HT-29 (cell line): ENCODE measurements around the gene TMEM82. TPM values are rescaled to one million over a fixed set of nuclear protein-coding genes. Genes with fewer than 3 reads are reported as not detected.

Experiments used
- DNase-seq: peaks from one replicate; pipeline ENCODE4 v3.0.0-alpha.2; 2015; ENCODE audit warnings: low spot score
- total RNA-seq: library from RNA; depleted of rRNA; stranded (reverse); fragments of >200 nt; shearing (Covaris generic); gene quantifications from 2 replicates; pipeline ENCODE4 v1.2.3, GENCODE V29; 2014

The TMEM82 gene
- total RNA-seq, 1 experiment from 2014 or later: not detected

DNA sequence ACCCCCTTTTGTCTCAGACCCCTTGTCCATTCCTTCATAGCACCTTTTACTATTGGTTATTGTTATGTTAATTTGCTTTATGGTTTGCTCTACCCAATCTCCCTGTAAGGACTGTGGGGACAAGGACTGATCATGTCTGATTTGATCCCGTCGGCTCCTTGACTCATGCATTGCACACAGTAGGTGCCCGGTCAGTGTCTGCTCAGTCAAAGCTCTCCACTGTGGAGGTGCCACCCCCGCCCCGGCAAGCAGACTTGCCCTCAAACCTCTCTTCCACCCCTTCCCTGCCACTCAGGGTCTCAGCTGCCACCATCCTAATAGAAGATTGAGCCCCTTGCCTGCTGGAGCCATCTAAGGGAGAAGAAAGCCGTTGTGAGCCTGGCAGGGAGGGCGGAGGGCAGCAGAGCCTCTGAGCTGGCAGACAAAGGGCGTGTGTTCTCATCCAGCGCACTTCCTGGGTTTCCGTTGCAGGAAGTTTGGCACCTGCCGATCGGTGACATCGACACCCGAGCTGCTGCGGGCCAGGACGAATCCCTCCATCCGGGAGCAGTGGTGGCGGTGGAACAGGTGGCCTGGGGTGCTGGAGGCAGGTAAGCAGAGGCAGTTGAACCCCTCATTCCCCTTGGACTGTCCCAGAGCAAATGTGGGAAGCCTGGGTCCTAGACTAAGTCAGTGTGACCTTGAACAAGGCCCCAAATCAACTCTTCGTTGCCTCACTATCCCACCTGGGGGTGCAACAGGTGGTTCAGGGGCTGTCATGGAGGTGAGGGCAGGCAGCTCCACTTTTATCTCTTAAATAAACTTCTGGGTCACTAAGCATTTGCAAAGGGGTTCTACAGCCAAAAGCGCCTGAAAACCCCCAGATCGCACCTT lies 14.1 kb downstream of the TMEM82 start:
- DNase-seq: peak; percentile 79

- DNase-seq: no peak
Measured at GRCh38 chr1:15757016-15757543, 14.8 kb downstream of the TMEM82 start.

DNA sequence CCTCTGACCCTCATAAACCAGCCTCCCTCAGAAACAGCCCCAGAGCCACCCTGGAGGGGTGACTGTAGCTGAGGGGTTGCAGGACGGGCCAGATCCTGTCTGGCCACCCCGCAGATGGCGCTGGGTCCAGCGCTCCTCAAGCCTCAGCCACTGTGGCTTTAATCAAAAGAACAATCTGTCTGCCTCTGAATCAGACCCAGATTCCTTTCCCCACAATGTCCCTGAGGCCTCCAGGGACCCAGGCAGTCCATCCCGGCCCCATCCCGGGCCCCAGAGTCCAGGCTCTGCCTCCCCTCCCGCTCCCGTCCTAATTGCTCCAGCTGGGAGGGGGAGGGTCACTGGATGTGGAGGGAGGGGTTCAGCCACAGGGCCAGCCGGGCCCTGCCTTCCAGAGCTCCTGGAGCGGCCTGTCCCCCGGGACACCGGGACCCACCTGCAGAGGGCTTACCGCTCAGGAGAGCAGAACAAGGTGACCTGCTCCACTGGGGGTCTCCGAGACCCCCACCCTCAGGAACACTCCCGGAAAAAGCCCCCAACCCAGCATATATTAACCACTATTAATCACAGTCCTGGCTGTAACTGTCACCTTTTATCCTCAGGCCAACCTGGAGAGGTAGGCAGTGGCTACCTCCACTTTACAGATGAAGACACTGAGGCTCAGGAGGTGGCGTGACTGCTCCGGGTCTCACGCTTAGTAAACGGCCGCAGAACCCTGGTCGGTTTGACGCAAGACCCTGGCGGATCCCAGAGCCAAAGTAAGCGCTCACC lies 15.5 kb downstream of the TMEM82 start:
- DNase-seq: no peak

DNA sequence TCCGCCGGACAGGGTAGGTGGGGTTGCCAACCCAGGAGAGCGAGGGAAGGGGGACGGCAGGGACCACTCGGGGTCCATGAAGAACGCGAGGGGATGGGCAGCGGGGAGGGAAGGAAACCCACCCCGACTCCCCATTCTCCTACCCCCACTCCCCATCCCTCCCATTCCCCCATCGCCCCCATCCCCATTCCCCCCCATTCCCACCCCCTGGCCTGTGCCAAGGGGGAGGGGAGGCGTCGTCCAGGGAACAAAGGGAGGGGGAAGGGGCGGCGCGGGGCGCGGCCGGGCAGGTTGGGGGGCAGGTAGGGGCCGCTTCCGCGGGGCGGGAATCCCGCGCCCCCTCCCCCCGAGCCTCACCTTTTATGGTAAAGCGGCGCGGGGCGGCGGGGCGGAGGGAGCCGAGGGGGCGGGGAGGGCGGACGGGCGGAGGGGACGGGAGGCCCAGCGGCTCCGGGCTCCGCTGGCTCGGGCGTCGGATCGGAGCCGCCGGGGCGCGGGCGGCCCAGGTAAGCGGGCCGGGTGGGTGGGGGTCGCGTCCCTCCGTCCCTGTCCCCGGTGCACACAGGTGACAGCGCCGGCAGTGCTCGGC lies 16.1 kb downstream of the TMEM82 start, which contains the start of gene FBLIM1:
Gene FBLIM1 (plus strand): TSS at position 453 of the 589 bp plus-strand sequence. CDS start 6,189 bp downstream, outside the sequence.
- no peak for DNase-seq

GRCh38 chr1:15758953-15759661 lies 16.8 kb downstream of the TMEM82 start:
- DNase-seq: no peak

DNA sequence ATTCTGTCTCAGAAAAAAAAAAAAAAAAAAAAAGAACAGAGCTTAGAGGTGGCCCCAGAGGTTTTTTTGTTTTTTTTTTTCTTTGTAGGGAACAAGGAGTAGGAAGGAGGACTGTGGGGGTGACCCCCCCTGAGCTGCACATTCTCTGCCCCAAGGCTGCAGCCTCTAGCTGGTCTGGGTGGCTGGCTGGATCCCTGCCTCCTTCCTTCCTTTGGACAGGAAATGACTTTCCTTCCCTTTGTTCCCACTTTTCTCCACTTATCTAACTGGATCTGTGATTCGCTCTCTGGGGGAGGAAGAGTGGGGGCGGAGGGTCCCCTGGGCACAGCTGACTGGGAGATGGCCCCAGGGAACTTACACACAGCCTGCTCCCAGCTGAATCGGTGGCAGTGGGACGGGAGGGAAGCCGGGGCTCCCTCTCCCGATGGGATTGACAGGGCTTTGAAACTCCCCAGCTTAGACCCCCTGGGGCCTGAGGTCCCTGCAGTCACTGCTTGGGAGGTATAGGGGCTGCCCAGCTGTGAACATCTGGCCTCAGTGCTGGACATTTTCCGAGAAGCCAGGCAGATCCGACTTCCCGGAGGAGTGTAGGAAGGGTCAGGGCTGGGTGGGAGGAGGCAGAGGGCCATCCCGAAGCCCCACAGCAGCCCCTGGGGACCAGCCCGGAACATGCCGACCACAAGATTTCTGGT lies 18.4 kb downstream of the TMEM82 start:
- no peak for DNase-seq

GRCh38 chr1:15761366-15762128 lies 19.2 kb downstream of the TMEM82 start:
- no peak for DNase-seq

- no peak for DNase-seq
Measured at GRCh38 chr1:15762546-15762945, 20.2 kb downstream of the TMEM82 start.

DNA sequence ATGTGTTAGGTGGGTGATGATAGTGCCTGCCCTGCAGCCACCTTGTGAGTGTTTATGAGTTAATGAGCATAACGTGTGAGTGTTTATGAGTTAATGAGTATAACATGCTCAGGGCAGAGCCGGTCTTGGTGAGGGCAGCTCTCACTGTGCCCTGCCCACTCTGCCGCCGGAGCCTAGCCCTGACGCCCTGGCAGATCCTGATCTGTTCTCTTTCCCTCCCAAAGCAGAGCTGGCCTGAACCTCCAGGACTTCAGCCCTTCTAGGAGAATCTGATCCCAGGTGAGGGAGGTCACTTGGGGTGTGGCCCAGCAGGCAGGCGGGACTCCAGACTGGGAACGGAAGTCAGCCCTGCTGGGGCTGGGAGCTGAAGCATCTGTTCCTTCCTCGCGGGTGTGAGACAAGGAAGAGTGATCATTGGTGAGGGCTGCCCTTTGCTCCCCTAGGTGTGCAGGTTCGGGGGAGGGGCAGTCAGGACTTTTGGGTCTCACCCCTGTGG lies 22.0 kb downstream of the TMEM82 start:
- peak; percentile 42 for DNase-seq

DNA sequence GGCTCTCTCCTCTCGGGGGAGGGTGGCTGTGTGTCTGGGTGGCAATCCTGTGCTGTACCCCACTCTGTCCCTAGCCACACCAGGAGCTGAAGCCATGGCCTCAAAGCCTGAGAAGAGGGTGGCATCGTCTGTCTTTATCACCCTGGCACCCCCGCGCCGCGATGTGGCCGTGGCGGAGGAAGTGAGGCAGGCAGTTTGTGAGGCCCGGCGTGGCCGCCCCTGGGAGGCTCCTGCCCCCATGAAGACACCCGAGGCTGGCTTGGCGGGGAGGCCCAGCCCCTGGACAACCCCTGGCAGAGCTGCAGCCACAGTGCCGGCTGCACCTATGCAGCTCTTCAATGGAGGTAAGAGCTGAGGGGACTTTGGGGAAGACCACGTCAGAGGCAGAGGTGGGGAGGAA lies 22.6 kb downstream of the TMEM82 start:
- DNase-seq: no peak

DNA sequence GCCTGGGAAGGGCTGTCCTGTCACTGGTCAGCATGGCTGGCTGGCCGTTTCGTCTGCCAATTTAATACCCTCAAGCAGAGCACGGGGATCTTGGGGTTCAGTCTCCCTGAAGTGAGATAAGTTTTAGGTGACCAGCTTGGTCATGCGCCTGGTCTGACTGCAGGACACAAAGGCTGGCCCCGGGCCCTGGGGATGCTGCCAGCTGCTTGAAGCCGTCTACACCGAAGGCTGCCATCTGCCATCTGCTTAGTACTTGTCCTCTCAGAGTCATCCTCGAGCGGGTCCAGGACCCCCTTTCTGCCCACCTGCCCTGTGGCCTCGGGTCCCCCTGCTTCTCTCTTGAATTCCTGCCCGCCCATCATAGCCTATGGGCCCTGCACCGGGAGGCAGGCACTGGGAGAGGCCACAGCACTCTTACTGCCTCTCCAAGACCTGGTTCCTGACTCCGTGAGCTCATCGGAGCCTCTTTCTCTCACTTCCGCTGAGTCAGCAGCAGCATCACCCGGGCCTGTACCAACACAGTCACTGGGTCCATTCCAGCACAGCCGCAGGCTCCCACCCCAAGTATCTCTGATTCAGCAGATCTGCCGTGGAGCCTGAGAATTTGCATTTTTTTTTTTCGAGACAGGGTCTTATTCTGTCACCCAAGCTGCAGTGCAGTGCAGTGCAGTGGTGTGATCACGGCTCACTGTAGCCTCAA lies 23.3 kb downstream of the TMEM82 start:
- no peak for DNase-seq

DNA sequence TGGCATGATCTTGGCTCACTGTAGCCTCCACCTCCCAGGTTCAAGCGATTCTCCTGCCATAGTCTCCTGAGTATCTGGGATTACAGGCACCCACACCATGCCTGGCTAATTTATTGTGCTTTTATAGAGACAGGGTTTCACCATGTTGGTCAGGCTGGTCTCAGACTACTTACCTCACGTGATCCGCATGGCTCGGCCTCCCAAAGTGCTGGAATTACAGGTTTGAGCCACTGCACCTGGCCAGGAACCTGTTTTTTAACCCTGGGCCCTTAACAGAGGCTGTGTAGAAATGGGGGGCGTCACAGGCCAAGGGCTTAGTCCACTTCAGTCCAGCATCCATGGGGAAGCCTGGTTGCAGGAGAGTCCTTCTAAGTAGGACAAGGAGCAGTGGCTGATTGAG lies 25.6 kb downstream of the TMEM82 start:
- DNase-seq: no peak

GRCh38 chr1:15768388-15768787 lies 26.1 kb downstream of the TMEM82 start:
- no peak for DNase-seq

- no peak for DNase-seq
Measured at GRCh38 chr1:15770313-15770962, 28.1 kb downstream of the TMEM82 start.

GRCh38 chr1:15771836-15772515 lies 29.7 kb downstream of the TMEM82 start:
- DNase-seq: no peak

DNA sequence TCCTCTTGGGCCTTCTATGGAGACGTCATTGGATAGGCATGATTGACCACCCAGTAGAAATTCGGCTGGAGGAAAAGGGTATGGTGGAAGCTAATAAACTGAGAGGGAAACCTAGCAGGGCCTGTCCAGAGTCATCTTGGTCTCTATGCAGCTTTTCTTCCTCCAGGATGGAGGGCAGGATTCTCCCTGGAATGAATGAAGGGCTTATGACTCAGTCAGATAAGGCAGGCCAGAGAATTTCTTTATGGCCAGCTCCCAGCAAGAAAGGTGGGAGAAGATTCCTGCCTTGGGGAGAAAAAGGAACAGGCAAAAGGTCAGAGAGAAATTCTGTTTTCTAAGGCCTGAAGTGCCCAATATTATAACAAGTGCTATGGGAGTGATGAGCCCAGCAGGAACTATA lies 33.4 kb downstream of the TMEM82 start:
- DNase-seq: no peak

DNA sequence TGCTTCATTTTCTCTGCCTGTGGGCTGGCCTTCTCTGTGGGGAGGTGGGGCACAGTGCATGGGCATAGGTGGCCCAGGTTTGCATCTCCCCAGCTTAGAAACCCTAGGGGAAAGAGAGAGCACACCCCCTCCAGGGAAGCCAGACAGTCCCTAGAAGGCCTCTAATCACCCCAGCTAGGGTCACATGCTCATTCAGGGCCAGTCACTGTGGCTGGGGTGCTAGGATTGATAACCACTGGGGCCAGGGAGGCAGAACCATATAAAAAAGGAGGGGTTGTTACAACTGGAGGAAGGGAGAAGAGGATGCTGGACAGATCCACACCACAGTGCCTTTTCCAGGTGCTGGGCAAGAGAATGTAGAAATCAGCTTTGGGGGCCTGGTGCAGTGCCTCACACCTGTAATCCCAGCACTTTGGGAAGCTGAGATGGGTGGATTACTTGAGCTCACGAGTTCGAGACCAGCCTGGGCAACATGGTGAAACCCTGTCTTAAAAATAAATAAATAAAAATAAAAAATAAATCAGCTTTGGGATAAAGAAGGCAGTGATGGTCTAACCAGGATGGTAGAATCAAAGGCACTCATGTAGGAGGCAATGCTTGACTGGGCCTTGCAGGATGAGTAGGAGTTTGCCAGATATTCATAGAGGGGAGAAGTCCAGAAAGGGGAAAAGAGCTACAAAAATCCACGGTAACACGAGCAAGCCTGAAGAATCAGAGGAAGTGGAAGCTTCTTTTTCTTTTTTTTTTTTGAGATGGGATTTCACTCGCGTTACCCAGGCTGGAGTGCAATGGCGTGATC lies 35.8 kb downstream of the TMEM82 start:
- no peak for DNase-seq
